22Rv1 (cell line): ENCODE data around the gene TRAPPC10.

Experiments used
- CTCF ChIP-seq: fragments of 450-650 bp; IDR thresholded peaks from 2 replicates; pipeline ENCODE4 v1.5.1; 2017; ENCODE audit warnings: mild to moderate bottlenecking
- ZFX ChIP-seq: fragments of 450-650 bp; IDR thresholded peaks from 2 replicates; pipeline ENCODE4 v1.6.1; 2017; ENCODE audit warnings: antibody characterized with exemption, borderline replicate concordance

GRCh38 chr21:43969115-43969444, 43.0 kb upstream of the TRAPPC10 start:
- no peak for TF ChIP-seq ZFX
- TF ChIP-seq CTCF: no peak
